Activated CD8-positive, alpha-beta T cell treated with anti-CD3 and anti-CD28 coated beads, Interleukin-2, amount 10 ng/mL, durations not matched to agents 7 days and 5 days (primary cell): ENCODE data around the gene KDM4C. TPM values are rescaled to one million over a fixed set of nuclear protein-coding genes. Genes with fewer than 3 reads are reported as not detected.
A peak's percentile ranks its signal among the peaks of the same experiment; 100 is the strongest.

Experiments
- ATAC-seq: fragments of 150-1000 bp; cut with Tn5 transposase; one replicate; pipeline ENCODE4 v1.10.0; 2021; ENCODE audit warnings: moderate library complexity
- CTCF ChIA-PET: fragments of 350-600 bp; sonication (Branson Sonifier 250); formaldehyde crosslinking; loops from one replicate; lab custom pipeline; 2021; ENCODE audit warnings: antibody characterized with exemption; lab: Charles Lee
- POLR2A ChIA-PET: fragments of 350-600 bp; sonication (Branson Sonifier 250); formaldehyde crosslinking; loops from one replicate; lab custom pipeline; 2021; ENCODE audit warnings: antibody characterized with exemption; lab: Charles Lee
- DNase-seq: peaks from one replicate; pipeline ENCODE4 v3.0.0-alpha.2; 2020
- H3K27ac Mint-ChIP-seq: one replicate; pipeline ENCODE4 v1.8.0; 2021; ENCODE audit warnings: mild to moderate bottlenecking, mixed read lengths
- H3K27me3 Mint-ChIP-seq: one replicate; pipeline ENCODE4 v1.8.0; 2021; ENCODE audit warnings: low read depth, mixed read lengths
- H3K36me3 Mint-ChIP-seq: one replicate; pipeline ENCODE4 v1.8.0; 2021; ENCODE audit warnings: low read depth, mixed read lengths
- H3K4me1 Mint-ChIP-seq: one replicate; pipeline ENCODE4 v1.8.0; 2021; ENCODE audit warnings: low read depth, mixed read lengths
- H3K4me3 Mint-ChIP-seq: one replicate; pipeline ENCODE4 v1.8.0; 2021; ENCODE audit warnings: mild to moderate bottlenecking, mixed read lengths
- H3K9me3 Mint-ChIP-seq: one replicate; pipeline ENCODE4 v1.8.0; 2022; ENCODE audit warnings: mixed read lengths; ENCODE audit not compliant: insufficient read depth
- total RNA-seq, 2 experiments: library from RNA; stranded (reverse); gene quantifications; one replicate each; pipeline ENCODE4 v1.2.3, GENCODE V29; 2021

Gene KDM4C
- total RNA-seq, 2 experiments from 2014 or later = 52.9 to 53.4 TPM

DNA sequence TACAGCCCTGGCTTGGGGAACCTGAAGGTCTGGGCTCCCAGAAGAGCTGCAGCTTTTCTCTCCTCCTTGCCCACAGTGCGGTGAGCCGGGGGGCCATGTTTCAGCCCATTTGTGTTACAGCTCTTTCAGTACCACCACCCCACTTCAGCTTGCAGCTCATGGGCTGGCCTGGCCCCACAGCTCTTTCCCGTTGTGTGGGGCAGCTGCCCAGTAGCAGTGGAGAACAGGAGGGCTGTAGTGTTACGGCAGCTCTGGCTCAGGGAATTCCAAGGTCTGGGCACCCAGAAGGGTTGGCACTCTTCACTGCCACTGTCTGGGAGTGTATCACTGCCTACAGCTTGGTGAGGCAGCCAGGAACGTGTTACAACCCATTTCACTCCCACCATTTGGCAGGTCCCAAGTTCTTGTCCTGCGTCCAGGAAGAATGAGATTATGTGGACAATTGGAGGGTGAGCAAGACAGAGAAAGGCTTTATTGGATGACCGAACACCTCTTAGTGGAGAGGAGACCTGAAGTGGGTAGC lies 390.5 kb downstream of the KDM4C start:
- Mint-ChIP-seq H3K9me3 (no peaks in the 10 kb centered on the region), H3K4me3 (no peak overlapping the region), H3K27ac (peak overlapping the region; percentile 43), H3K4me1 (peaks cover 26% of the 10 kb centered on the region), H3K27me3 (no peaks in the 10 kb centered on the region), H3K36me3 (peaks cover 21% of the 10 kb centered on the region)
- no peak for DNase-seq
- ChIA-PET CTCF (no interaction called here), POLR2A (no interaction called here)
- ATAC-seq = no peak

DNA sequence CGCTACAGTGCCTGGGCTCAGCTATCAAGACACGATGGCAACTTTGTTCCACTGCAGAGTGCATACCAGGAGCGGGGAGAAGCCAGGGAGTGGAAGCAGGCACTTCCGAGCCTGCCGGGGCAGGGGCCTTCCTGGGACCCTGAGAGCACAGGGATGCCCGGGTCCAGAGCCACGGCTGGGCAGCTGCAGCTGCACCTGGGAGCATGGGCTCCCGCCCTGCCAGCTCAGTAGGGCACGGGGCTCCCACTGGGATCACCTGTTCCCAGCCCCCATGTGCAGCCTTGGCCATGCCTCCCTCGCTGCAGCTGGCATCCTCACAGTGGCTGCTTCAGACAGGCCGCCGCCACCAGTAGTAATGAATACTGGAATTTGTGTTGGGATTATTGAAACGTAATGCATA lies 391.5 kb downstream of the KDM4C start:
- Mint-ChIP-seq H3K9me3 (no peaks in the 10 kb centered on the region), H3K36me3 (peaks cover 29% of the 10 kb centered on the region), H3K4me1 (peaks cover 31% of the 10 kb centered on the region), H3K27ac (peak overlapping the region; percentile 76), H3K4me3 (no peak overlapping the region), H3K27me3 (no peaks in the 10 kb centered on the region)
- ChIA-PET POLR2A (interaction anchor here (0.6 kb wide), 1 partner anchor 59 kb away, joined by 3 read pairs; no protein-coding TSS in a partner anchor), CTCF (interaction anchor here (1.0 to 1.4 kb wide), 3 partner anchors 10 to 85 kb away, joined by 3 to 4 read pairs (median 3); no protein-coding TSS in a partner anchor)
- DNase-seq = no peak
- ATAC-seq = no peak

DNA sequence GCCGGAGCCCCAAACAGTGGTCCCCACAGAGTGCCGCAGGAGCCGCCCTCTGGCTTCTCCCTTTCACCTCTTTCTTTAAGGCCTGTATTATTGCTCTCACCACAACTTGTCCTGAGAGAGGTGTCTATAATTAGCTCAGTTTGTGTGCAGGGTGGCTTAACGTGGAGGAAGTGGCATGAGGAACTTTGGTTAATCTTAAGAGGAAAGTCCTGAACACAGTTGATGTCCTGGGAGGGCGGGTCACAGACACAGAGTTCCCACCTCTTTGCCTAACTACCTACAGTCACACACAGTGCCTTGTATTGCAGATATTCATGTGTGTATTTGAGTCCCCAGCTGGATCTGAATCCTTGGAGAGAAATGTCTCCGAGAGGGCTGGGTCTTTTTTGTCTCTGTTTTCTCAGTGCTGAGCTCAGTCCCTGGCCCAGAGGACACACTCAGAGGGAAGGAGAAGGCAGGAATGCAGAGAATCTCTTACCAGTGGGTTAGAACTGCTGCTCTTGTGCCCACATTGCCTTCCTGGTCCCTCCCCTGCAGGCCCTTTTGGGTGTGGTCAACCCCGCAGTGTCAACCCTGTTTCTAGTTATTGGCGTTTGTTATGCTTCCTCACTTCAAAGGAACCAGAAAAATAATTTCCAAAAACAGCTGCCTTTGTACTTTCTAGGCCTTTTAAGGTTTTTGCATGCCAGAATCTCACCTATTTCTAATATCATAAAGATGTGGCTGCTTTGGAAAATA lies 392.5 kb downstream of the KDM4C start:
- Mint-ChIP-seq H3K36me3 (peaks cover 28% of the 10 kb centered on the region), H3K27me3 (no peaks in the 10 kb centered on the region), H3K4me1 (peaks cover 31% of the 10 kb centered on the region), H3K4me3 (peak overlapping the region; percentile 39), H3K27ac (peak overlapping the region; percentile 76), H3K9me3 (no peaks in the 10 kb centered on the region)
- POLR2A ChIA-PET = no interaction called here
- peak; percentile 61 for DNase-seq
- CTCF ChIA-PET = interaction anchor here (1.0 to 1.4 kb wide), 3 partner anchors 11 to 84 kb away, joined by 3 to 4 read pairs (median 3); no protein-coding TSS in a partner anchor
- ATAC-seq = peak; percentile 86

DNA sequence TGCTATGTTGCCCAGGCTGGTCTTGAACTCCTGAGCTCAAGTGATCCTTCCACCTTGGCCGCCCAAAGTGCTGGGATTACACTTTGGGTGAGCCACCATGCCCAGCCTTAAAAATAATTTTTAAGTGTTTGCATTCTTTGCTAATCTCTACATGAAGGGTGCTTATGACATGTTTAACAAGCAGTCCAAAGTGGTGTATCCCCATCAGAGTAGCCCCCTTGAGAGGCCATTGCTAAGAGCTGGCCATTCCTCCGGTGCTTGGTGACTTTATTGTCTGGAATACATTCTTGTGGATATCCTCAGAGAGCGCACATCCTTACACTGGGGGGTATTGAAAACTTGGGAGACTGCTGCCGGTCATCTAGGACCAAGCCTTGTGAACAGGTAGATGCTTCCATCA lies 395.4 kb downstream of the KDM4C start:
- Mint-ChIP-seq H3K4me3 (no peak overlapping the region), H3K4me1 (peaks cover 31% of the 10 kb centered on the region), H3K27ac (no peak overlapping the region), H3K36me3 (peaks cover 28% of the 10 kb centered on the region), H3K9me3 (no peaks in the 10 kb centered on the region), H3K27me3 (no peaks in the 10 kb centered on the region)
- ChIA-PET CTCF (no interaction called here), POLR2A (no interaction called here)
- ATAC-seq = no peak
- DNase-seq = no peak

DNA sequence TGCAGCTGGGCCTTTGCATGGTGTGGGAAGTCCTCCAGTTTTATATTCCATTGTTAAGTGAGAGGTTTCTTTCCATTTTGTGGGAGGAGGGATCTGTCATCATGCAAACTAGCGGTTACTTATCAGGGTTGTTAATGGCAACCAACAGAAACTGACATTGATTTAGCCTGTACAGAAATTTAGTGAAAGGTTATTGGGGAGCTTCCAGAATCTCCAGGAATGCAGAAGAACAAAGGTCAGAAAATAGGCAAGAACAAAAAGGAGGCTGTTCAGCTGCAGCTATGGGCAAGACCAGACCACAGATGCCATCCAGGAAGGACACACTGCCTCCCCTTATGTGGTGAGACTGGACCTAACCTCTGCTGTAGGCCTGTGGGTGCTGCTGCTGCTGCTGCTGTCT lies 395.8 kb downstream of the KDM4C start:
- ATAC-seq (no peak), DNase-seq (no peak)
- Mint-ChIP-seq H3K4me3 (no peak overlapping the region), H3K36me3 (peaks cover 28% of the 10 kb centered on the region), H3K27me3 (no peaks in the 10 kb centered on the region), H3K27ac (peak overlapping the region; percentile 6), H3K9me3 (no peaks in the 10 kb centered on the region), H3K4me1 (peaks cover 30% of the 10 kb centered on the region)
- POLR2A ChIA-PET = no interaction called here
- CTCF ChIA-PET = no interaction called here

DNA sequence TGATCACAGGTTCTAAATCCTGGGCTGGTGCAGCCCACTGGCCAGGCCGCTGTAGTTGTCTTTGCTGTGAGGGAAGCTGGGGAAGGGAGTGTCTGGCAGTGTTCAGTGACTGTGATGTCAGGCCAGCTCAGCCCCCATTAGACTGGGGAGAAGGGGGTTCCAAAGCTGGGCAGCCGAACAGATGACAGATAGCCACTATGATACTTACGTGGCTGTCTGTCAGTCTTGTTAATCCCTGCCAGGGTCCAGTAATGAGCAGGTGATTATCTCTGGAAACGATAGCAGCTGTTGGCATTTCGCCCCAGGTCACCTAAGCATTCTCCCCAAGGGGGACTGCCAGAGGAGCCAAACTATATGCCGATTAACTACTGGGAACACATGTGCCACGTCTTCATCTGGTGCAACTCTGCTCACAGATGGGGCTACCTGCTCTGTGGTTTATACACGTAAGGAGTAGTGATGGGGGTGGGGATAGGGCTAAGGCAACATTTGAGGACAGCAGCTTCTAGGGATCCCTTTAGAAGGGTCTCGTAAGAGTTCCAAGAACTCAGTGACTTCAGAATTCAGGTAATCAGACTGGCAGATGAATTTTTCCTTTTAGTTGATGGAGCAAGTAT lies 396.3 kb downstream of the KDM4C start:
- Mint-ChIP-seq H3K27me3 (no peaks in the 10 kb centered on the region), H3K4me1 (peaks cover 29% of the 10 kb centered on the region), H3K4me3 (no peak overlapping the region), H3K27ac (peak overlapping the region; percentile 6), H3K36me3 (peaks cover 28% of the 10 kb centered on the region), H3K9me3 (no peaks in the 10 kb centered on the region)
- ATAC-seq (no peak), DNase-seq (no peak)
- ChIA-PET CTCF (no interaction called here), POLR2A (no interaction called here)

DNA sequence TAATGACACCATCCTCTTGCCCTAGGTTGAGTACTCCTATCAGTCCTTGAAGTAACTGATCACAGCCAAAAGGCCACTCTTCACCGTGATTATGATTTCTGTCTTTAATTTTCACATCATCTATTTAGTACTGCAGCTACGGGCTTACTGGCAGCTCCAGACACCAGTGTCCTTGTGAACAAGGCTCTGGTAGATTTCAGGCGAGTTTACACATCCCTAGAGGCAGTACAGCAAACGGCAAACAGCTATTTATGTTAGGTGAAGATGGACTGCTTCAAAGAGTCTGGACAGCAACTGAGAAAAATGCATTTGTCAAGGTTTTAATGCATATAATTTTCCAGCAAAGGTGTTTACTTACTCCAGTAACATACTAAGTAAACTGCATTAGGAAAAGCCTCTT lies 396.9 kb downstream of the KDM4C start:
- Mint-ChIP-seq H3K4me3 (no peak overlapping the region), H3K4me1 (peaks cover 26% of the 10 kb centered on the region), H3K27ac (no peak overlapping the region), H3K36me3 (peaks cover 26% of the 10 kb centered on the region), H3K9me3 (no peaks in the 10 kb centered on the region), H3K27me3 (no peaks in the 10 kb centered on the region)
- DNase-seq (no peak), ATAC-seq (no peak)
- ChIA-PET CTCF (no interaction called here), POLR2A (no interaction called here)

DNA sequence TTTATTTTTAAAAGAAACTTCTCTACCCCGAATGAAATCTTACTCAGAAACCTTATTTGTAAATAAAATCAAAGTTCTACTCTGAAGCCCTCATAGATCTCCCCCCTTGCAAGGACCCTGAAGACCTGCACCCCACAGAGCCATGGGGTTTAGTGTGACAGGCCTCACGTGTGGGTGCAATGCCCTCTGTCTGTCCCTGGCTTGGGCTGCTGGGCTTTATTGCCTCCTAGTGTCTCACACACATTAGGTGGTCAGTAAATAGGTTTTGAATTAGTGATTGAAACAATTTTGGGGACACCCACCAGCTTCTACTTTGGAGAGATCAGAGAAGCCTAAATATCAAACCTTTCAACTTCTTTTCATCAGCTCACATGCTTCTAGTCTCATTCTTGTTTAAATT lies 403.7 kb downstream of the KDM4C start:
- no peaks in the 10 kb centered on the region for H3K4me1 Mint-ChIP-seq
- DNase-seq = no peak
- ATAC-seq = no peak
- H3K27me3 Mint-ChIP-seq = no peaks in the 10 kb centered on the region
- H3K27ac Mint-ChIP-seq = no peak overlapping the region
- peaks cover 11% of the 10 kb centered on the region for H3K36me3 Mint-ChIP-seq
- ChIA-PET POLR2A (no interaction called here), CTCF (no interaction called here)
- H3K9me3 Mint-ChIP-seq = no peaks in the 10 kb centered on the region
- no peak overlapping the region for H3K4me3 Mint-ChIP-seq

DNA sequence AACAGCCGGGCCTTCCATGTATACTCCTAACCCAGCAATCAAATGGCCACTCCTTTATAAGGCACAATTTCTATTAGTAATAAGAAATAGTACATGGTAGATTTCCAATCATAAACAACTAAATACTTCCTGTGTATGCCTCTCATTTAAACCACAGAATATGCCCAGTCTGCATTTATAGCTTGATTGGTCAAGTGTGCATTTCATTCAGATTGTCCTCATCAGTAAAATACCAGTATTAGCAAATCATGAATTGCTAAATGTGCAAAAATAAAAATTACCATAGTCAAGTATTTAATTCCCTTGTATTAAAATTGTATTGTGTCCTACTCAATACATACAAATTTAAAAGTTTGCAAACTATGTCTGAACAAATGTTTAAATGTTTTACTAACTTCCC lies 406.2 kb downstream of the KDM4C start:
- no peak overlapping the region for H3K27ac Mint-ChIP-seq
- no peak for ATAC-seq
- H3K4me1 Mint-ChIP-seq = no peaks in the 10 kb centered on the region
- no peak overlapping the region for H3K4me3 Mint-ChIP-seq
- H3K27me3 Mint-ChIP-seq = no peaks in the 10 kb centered on the region
- no peaks in the 10 kb centered on the region for H3K9me3 Mint-ChIP-seq
- ChIA-PET CTCF (no interaction called here), POLR2A (no interaction called here)
- no peak for DNase-seq
- H3K36me3 Mint-ChIP-seq = peaks cover 9% of the 10 kb centered on the region

DNA sequence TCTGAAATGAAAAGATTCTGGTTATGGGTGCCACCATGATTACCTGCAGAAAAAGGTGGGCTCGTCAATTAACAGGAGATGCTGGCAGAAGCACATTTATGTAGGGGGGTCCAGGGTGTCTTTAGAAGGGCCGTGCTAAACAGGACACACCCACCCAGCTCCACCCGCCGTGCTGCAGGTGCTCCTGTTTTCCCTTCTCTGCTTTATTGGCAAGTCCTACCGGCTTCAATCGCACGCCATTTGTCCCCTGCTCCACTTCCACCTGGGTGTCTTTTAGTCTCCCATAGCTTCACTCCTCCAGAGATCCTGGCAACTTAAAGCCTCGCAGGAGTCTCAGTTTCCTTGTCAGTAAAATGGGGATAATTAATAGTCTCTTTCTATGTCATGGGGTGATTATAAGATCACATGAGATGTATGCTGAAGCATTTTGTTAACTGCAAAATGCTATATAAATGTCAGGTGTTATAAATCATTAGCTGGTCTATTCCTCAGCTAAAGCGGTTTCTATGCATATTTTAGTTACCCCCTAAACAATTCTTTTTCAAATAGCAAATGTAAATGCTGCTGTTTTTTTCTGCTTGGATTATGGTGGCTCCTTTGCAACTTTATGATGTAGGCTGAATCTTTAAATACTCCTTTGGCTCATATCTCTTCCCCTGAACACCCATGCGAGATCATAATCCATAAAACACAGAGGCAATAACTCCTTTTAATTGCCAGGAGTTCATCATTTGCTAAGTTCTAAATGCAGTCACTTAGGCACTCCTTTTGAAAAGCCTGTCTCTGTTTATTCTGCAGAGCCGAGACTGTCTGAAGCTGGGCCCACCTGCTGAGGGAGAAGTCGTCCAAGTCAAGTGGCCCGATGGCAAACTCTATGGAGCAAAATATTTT lies 406.9 kb downstream of the KDM4C start:
- H3K27me3 Mint-ChIP-seq = no peaks in the 10 kb centered on the region
- no peak overlapping the region for H3K4me3 Mint-ChIP-seq
- ATAC-seq (no peak), DNase-seq (no peak)
- H3K36me3 Mint-ChIP-seq = peaks cover 10% of the 10 kb centered on the region
- no peaks in the 10 kb centered on the region for H3K9me3 Mint-ChIP-seq
- no peaks in the 10 kb centered on the region for H3K4me1 Mint-ChIP-seq
- H3K27ac Mint-ChIP-seq = no peak overlapping the region
- POLR2A ChIA-PET = no interaction called here
- CTCF ChIA-PET = no interaction called here

DNA sequence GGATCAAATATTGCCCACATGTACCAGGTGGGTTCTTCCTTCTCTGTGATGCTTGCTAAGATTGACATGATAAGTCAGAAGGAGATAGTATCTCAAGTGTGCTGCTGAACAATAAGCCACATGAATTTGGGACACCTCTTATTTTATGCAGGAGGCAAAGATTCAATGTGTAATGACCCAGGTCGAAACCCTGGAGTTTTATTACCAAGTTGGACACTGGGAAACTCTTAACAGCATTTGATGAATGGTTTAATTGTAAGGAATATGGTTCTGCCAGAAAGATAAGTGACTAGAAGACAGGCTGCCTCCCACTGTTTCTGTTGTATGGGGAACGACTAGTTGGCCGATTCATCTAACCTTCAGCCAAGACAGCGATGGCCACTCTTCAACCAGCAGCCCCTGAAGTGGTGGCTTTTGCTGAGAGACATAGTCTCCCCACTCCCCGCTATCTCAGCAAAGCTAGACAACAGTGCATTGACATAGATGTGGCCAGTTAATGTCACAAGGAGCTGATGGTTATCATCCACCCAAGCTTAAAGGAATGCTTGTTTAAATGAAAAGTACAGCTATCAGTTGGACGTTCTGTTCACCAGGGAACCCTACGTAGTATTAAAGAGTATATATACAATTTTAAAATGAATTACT lies 407.7 kb downstream of the KDM4C start:
- no peak for DNase-seq
- ATAC-seq = no peak
- Mint-ChIP-seq H3K27ac (no peak overlapping the region), H3K36me3 (peaks cover 16% of the 10 kb centered on the region), H3K9me3 (no peaks in the 10 kb centered on the region), H3K4me3 (no peak overlapping the region), H3K4me1 (no peaks in the 10 kb centered on the region), H3K27me3 (no peaks in the 10 kb centered on the region)
- ChIA-PET CTCF (no interaction called here), POLR2A (no interaction called here)
